ENCODE measurements around the gene SERPINB6.
"Not testable (repeated sequence)": the region's sequence is repeated elsewhere in the genome, so short reads cannot be mapped to it uniquely, and the experiment has no call there.

Gene SERPINB6

GRCh38 chr6:2945153-2945452 is 26.3 kb downstream of the SERPINB6 start:
- no peak overlapping the region for H3K4me3 ChIP-seq (ENCODE audit: control insufficient read depth, low read depth, low read length)
- DNase-seq (ENCODE audit: low read depth) = no peak
- TF ChIP-seq CTCF (conservative IDR thresholded peaks at IDR 0.05; ENCODE audit: control insufficient read depth, insufficient read depth, low read depth, low read length) = no peak

DNA sequence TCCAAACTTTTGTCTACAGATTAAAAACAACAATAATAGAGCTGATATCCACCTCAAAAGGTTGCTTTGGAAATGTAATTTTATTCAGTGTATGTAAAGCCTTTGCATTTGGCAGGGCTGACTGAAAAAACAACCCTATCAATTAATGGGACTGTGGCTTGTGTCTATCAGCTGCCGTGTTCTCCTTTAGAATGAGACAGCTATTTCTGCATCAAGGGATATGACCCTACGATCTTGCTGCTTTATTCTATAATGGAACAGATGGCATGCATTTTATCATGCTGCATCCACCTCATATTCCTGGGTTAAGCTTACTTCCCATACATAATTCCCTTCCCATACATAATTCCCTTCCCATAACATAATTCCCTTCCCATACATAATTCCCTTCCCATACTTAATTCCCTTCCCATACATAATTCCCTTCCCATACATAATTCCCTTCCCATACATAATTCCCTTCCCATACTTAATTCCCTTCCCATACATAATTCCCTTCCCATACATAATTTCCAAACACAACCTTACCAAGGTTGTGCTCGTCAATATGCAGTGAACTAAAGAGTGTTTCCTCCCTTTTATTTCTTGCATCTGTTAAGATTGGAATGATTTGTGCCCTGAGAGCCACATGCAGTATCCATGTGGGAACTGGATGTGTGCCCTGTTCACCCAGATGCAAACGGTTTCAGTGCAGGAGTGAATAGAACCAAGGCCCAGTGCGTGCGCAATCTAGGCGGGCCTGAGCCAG is 26.8 kb downstream of the SERPINB6 start:
- no peak overlapping the region for H3K4me3 ChIP-seq (ENCODE audit: control insufficient read depth, low read depth, low read length)
- no peak for TF ChIP-seq CTCF (conservative IDR thresholded peaks at IDR 0.05; ENCODE audit: control insufficient read depth, insufficient read depth, low read depth, low read length)
- no peak for DNase-seq (ENCODE audit: low read depth)

GRCh38 chr6:2943564-2943955 is 27.8 kb downstream of the SERPINB6 start:
- no peak for TF ChIP-seq CTCF (conservative IDR thresholded peaks at IDR 0.05; ENCODE audit: control insufficient read depth, insufficient read depth, low read depth, low read length)
- DNase-seq (ENCODE audit: low read depth) = no peak
- no peak overlapping the region for H3K4me3 ChIP-seq (ENCODE audit: control insufficient read depth, low read depth, low read length)

GRCh38 chr6:2942914-2943563 is 28.3 kb downstream of the SERPINB6 start:
- TF ChIP-seq CTCF (conservative IDR thresholded peaks at IDR 0.05; ENCODE audit: control insufficient read depth, insufficient read depth, low read depth, low read length) = no peak
- H3K4me3 ChIP-seq (ENCODE audit: control insufficient read depth, low read depth, low read length) = no peak overlapping the region
- DNase-seq (ENCODE audit: low read depth) = no peak

DNA sequence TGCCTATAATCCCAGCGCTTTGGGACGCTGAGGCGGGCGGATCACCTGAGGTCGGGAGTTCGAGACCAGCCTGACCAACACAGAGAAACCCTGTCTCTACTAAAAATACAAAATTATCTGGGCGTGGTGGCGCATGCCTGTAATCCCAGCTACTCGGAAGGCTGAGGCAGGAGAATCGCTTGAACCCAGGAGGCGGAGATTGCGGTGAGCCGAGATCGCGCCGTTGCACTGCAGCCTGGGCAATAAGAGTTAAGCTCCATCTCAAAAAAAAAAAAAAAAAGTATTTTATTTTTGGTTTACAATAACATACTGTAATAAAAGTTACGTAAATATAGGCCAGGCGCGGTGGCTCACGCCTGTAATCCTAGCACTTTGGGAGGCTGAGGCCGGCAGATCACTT is 29.3 kb downstream of the SERPINB6 start:
- H3K4me3 ChIP-seq (ENCODE audit: control insufficient read depth, low read depth, low read length); DNase-seq (ENCODE audit: low read depth): not testable (repeated sequence)

- no peak overlapping the region for H3K4me3 ChIP-seq (ENCODE audit: control insufficient read depth, low read depth, low read length)
These were observed 30.5 kb downstream of the SERPINB6 start for GRCh38 chr6:2940851-2941250.

More at GRCh38 chr6:2940851-2941250, 30.5 kb downstream of the SERPINB6 start:
- TF ChIP-seq CTCF (conservative IDR thresholded peaks at IDR 0.05; ENCODE audit: control insufficient read depth, insufficient read depth, low read depth, low read length) = no peak
- DNase-seq (ENCODE audit: low read depth) = no peak
